ENCODE measurements around the gene TESPA1. TPM values are rescaled to one million over a fixed set of nuclear protein-coding genes. Genes with fewer than 3 reads are reported as not detected.

The TESPA1 gene
- total and polyA plus RNA-seq, 2 of the 4 experiments (the other 2 are of a cell fraction): not detected

GRCh38 chr12:54977155-54977554 lies 7.4 kb downstream of the TESPA1 start:
- in situ Hi-C loops (cut with MboI; ENCODE audit: low sequenced_read_pairs): no loop called here
- no peak overlapping the region for H3K9ac ChIP-seq (ENCODE audit: low read depth, low read length)

More at GRCh38 chr12:54977155-54977554, 7.4 kb downstream of the TESPA1 start:
- no peaks in the 10 kb centered on the region for H3K36me3 ChIP-seq (ENCODE audit: control insufficient read depth, insufficient read depth, low read length)
- no peaks in the 10 kb centered on the region for H3K4me1 ChIP-seq (ENCODE audit: control insufficient read depth, insufficient read depth, low read length)
- H2AFZ ChIP-seq (replicated peaks; ENCODE audit: low read length, poor library complexity): no peak overlapping the region
- H2AK9ac ChIP-seq (replicated peaks; ENCODE audit: low read depth, low read length, poor library complexity): no peak overlapping the region
- no peaks in the 10 kb centered on the region for H3K9me1 ChIP-seq (ENCODE audit: insufficient read depth, low read length)
- no peak overlapping the region for H2BK120ac ChIP-seq (ENCODE audit: low read depth, low read length)
- H2AK5ac ChIP-seq (ENCODE audit: low read depth, low read length): no peak overlapping the region
- no peak overlapping the region for H3K4me3 ChIP-seq (ENCODE audit: insufficient read depth, low read depth, low read length)
- H4K20me1 ChIP-seq (ENCODE audit: insufficient read depth, low read length): no peaks in the 10 kb centered on the region
- BruUV-seq (replicated peaks): no TSS peak
- no peak overlapping the region for H3K18ac ChIP-seq (ENCODE audit: low read depth, low read length)
- DNase-seq (peak; percentile 56), ATAC-seq (ENCODE audit: low read depth) (peak; percentile 29)
- ChIA-PET CTCF (interaction anchor here (1.2 kb wide), 1 partner anchor 15 kb away, joined by 3 read pairs; no protein-coding TSS in a partner anchor), POLR2A (ENCODE audit: unreplicated experiment) (no interaction called here)
- no peaks in the 10 kb centered on the region for H3K79me1 ChIP-seq (ENCODE audit: low read depth in 1 of 2, low read length in 2 of 2)
- intact Hi-C loops (cut with micrococcal nuclease): no loop called here
- no peak overlapping the region for H3K4me2 ChIP-seq (ENCODE audit: low read depth, low read length)
- H3K14ac ChIP-seq (replicated peaks; ENCODE audit: low read depth, low read length): no peak overlapping the region
- no peak overlapping the region for H2BK15ac ChIP-seq (ENCODE audit: low read depth, low read length)
- peak; percentile 47 for TF ChIP-seq MAFK (IDR thresholded peaks at IDR 0.05; ENCODE audit: low read depth, low read length)
- no peak for TF ChIP-seq POLR2A (IDR thresholded peaks at IDR 0.05; ENCODE audit: low read depth, low read length)
- no peak for TF ChIP-seq RFX5 (IDR thresholded peaks at IDR 0.05; ENCODE audit: low read depth, low read length)
- TF ChIP-seq RAD21 (IDR thresholded peaks at IDR 0.05; ENCODE audit: low read length): no peak
- no peak overlapping the region for H4K5ac ChIP-seq (ENCODE audit: low read depth, low read length)
- no peak overlapping the region for H3K23ac ChIP-seq (ENCODE audit: low read depth, low read length)
- peaks cover 1% of the 10 kb centered on the region; the same call in 1 of the 2 replicates for H3K27me3 ChIP-seq (ENCODE audit: control insufficient read depth, insufficient read depth, low read length)
- no peak overlapping the region for H4K91ac ChIP-seq (ENCODE audit: insufficient read depth, low read depth, low read length)
- dilution Hi-C loops (cut with HindIII; ENCODE audit: low sequenced_read_pairs, unreplicated experiment): no loop called here
- H3K56ac ChIP-seq (ENCODE audit: extremely low read depth, insufficient read depth, low read length): no peak overlapping the region
- no peak overlapping the region for H2BK20ac ChIP-seq (ENCODE audit: low read depth, low read length)
- no peaks in the 10 kb centered on the region for H3K9me3 ChIP-seq (ENCODE audit: control insufficient read depth, insufficient read depth, low read length)
- no peak overlapping the region for H3K4ac ChIP-seq (ENCODE audit: low read depth, low read length)
- no peak overlapping the region for H2BK5ac ChIP-seq (ENCODE audit: low read depth, low read length, poor library complexity, severe bottlenecking)
- WGBS, 2 experiments (ENCODE audit: extremely low coverage in 2 of 2, insufficient read length in 1 of 2): no CpG with 5 or more reads among the region's 3 CpGs
- H4K8ac ChIP-seq (ENCODE audit: low read depth in 2 of 2, low read length in 2 of 2): no peak overlapping the region
- no peak overlapping the region for H3K27ac ChIP-seq (ENCODE audit: insufficient read depth, low read length)

All from IMR-90 (cell line).